GM19043 (cell line): ENCODE data around the gene CCDC137.

Experiments used
- ATAC-seq: cut with Tn5 transposase; IDR thresholded peaks from one replicate; pipeline ENCODE4 v1.9.1; 2021; ENCODE audit warnings: low read depth; ENCODE audit not compliant: unreplicated experiment

Gene CCDC137

GRCh38 chr17:81697261-81698044 lies 30.9 kb downstream of the CCDC137 start:
- ATAC-seq: no peak

- no peak for ATAC-seq
Observed at GRCh38 chr17:81700353-81701287, 34.1 kb downstream of the CCDC137 start.

- ATAC-seq: no peak
Observed at GRCh38 chr17:81701288-81702071, 34.9 kb downstream of the CCDC137 start.

- ATAC-seq: peak; percentile 80
Observed at GRCh38 chr17:81702934-81703746, 36.6 kb downstream of the CCDC137 start, which contains the start of gene MRPL12. MRPL12 (plus strand) TSS chr17:81703367; CDS start chr17:81703502, 135 bp downstream.

- ATAC-seq: no peak
Observed at GRCh38 chr17:81703747-81704654, 37.5 kb downstream of the CCDC137 start.

- ATAC-seq: no peak
Observed at GRCh38 chr17:81705518-81706231, 39.1 kb downstream of the CCDC137 start.

GRCh38 chr17:81706232-81706611 lies 39.7 kb downstream of the CCDC137 start:
- ATAC-seq: no peak

- ATAC-seq: no peak
Observed at GRCh38 chr17:81706757-81707624, 40.5 kb downstream of the CCDC137 start.

GRCh38 chr17:81707725-81708646 lies 41.4 kb downstream of the CCDC137 start:
- ATAC-seq: no peak

- no peak for ATAC-seq
Observed at GRCh38 chr17:81708739-81709185, 42.2 kb downstream of the CCDC137 start.

- no peak for ATAC-seq
Observed at GRCh38 chr17:81710514-81711308, 44.2 kb downstream of the CCDC137 start.

GRCh38 chr17:81711814-81712467 lies 45.4 kb downstream of the CCDC137 start, which contains the start of gene SLC25A10:
SLC25A10 (plus strand) TSS chr17:81712284; CDS start chr17:81712427, 143 bp downstream.
- no peak for ATAC-seq

GRCh38 chr17:81712468-81713003 lies 46.0 kb downstream of the CCDC137 start:
- ATAC-seq: no peak

GRCh38 chr17:81713004-81713555 lies 46.5 kb downstream of the CCDC137 start:
- no peak for ATAC-seq
